Panc1 (cell line): ENCODE data around the gene DPP8.

ENCODE experiments used
- POLR2AphosphoS5 ChIP-seq: IDR thresholded peaks from 2 replicates; pipeline ENCODE4 v1.6.1; 2012; ENCODE audit warnings: mild to moderate bottlenecking, low read depth, low read length, moderate library complexity
- SIN3A ChIP-seq: IDR thresholded peaks from 2 replicates; pipeline ENCODE4 v1.6.1; 2012; ENCODE audit warnings: low read depth, mild to moderate bottlenecking, low read length, moderate library complexity, borderline replicate concordance; ENCODE audit not compliant: insufficient read depth
- TCF7L2 ChIP-seq: IDR thresholded peaks from 2 replicates; pipeline ENCODE4 v1.6.1; 2011; ENCODE audit warnings: mild to moderate bottlenecking, low read depth, low read length, inconsistent platforms
- TF ChIP-seq, protein P1 (sequence below): fragments of 450-650 bp; IDR thresholded peaks from 2 replicates; pipeline ENCODE4 v1.5.1; 2017; ENCODE audit warnings: mild to moderate bottlenecking
- TF ChIP-seq, protein P2 (sequence below), 2 experiments: IDR thresholded peaks; 2 replicates each; pipeline ENCODE4 v1.6.1; 2011 to 2012; ENCODE audit warnings: low read depth in 2 of 2, control low read depth in 1 of 2, low read length in 1 of 2, mild to moderate bottlenecking in 1 of 2, moderate library complexity in 1 of 2; ENCODE audit not compliant: insufficient read depth in 1 of 2

DNA sequence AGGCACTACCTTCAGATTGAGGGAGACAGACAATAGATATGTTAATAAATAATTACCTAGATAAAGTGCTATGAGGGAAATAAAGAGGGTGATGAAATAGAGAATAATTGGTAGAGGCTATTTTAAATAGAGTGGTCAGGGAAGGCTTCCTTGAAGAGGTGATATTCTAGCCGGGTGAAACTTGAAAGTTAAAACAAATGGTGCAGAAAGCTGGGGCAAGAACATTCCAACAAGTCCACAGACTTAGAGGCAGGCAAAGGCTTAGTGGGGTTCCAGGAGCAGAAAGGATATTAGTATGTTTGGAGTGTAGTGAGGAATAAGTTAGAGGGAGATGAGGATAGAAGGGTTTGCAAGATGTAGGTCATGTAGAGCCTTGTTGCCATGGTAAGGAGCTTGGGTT, 22.8 kb upstream of the DPP8 start:
- TF ChIP-seq, protein P1, sequence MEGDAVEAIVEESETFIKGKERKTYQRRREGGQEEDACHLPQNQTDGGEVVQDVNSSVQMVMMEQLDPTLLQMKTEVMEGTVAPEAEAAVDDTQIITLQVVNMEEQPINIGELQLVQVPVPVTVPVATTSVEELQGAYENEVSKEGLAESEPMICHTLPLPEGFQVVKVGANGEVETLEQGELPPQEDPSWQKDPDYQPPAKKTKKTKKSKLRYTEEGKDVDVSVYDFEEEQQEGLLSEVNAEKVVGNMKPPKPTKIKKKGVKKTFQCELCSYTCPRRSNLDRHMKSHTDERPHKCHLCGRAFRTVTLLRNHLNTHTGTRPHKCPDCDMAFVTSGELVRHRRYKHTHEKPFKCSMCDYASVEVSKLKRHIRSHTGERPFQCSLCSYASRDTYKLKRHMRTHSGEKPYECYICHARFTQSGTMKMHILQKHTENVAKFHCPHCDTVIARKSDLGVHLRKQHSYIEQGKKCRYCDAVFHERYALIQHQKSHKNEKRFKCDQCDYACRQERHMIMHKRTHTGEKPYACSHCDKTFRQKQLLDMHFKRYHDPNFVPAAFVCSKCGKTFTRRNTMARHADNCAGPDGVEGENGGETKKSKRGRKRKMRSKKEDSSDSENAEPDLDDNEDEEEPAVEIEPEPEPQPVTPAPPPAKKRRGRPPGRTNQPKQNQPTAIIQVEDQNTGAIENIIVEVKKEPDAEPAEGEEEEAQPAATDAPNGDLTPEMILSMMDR = no peak
- TF ChIP-seq POLR2AphosphoS5 (no peak), SIN3A (no peak), TCF7L2 (no peak)
- TF ChIP-seq, protein P2, sequence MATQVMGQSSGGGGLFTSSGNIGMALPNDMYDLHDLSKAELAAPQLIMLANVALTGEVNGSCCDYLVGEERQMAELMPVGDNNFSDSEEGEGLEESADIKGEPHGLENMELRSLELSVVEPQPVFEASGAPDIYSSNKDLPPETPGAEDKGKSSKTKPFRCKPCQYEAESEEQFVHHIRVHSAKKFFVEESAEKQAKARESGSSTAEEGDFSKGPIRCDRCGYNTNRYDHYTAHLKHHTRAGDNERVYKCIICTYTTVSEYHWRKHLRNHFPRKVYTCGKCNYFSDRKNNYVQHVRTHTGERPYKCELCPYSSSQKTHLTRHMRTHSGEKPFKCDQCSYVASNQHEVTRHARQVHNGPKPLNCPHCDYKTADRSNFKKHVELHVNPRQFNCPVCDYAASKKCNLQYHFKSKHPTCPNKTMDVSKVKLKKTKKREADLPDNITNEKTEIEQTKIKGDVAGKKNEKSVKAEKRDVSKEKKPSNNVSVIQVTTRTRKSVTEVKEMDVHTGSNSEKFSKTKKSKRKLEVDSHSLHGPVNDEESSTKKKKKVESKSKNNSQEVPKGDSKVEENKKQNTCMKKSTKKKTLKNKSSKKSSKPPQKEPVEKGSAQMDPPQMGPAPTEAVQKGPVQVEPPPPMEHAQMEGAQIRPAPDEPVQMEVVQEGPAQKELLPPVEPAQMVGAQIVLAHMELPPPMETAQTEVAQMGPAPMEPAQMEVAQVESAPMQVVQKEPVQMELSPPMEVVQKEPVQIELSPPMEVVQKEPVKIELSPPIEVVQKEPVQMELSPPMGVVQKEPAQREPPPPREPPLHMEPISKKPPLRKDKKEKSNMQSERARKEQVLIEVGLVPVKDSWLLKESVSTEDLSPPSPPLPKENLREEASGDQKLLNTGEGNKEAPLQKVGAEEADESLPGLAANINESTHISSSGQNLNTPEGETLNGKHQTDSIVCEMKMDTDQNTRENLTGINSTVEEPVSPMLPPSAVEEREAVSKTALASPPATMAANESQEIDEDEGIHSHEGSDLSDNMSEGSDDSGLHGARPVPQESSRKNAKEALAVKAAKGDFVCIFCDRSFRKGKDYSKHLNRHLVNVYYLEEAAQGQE (IDR thresholded peaks at IDR 0.05; ENCODE audit: insufficient read depth in 1 of 2, low read depth in 2 of 2, low read length in 1 of 2) = no peak
